GM12875 (cell line): ENCODE data around the gene FYN.

ENCODE experiments used
- H3K4me3 ChIP-seq: one replicate; pipeline ENCODE4 v1.5.1; 2011; ENCODE audit warnings: low read depth, low read length, control low read depth
- CTCF ChIP-seq: IDR thresholded peaks from 2 replicates; pipeline ENCODE4 v1.5.1; 2011; ENCODE audit warnings: low read depth, mild to moderate bottlenecking, control low read depth, inconsistent platforms, low read length, moderate library complexity, borderline replicate concordance; ENCODE audit not compliant: insufficient read depth

FYN gene

GRCh38 chr6:111701146-111701545, 172.1 kb downstream of the FYN start:
- TF ChIP-seq CTCF, result no peak

GRCh38 chr6:111700135-111700690, 173.0 kb downstream of the FYN start:
- no peak overlapping the region for H3K4me3 ChIP-seq
- no peak for TF ChIP-seq CTCF

More at GRCh38 chr6:111701146-111701545, 172.1 kb downstream of the FYN start:
- H3K4me3 ChIP-seq, result no peak overlapping the region

GRCh38 chr6:111699123-111699522, 174.1 kb downstream of the FYN start:
- H3K4me3 ChIP-seq, result no peak overlapping the region
- TF ChIP-seq CTCF, result no peak

- TF ChIP-seq CTCF, result no peak
- H3K4me3 ChIP-seq, result no peak overlapping the region
Observed at GRCh38 chr6:111696814-111697213, 176.4 kb downstream of the FYN start.

- no peak for TF ChIP-seq CTCF
- H3K4me3 ChIP-seq, result no peak overlapping the region
Observed at GRCh38 chr6:111692327-111693164, 180.7 kb downstream of the FYN start.

GRCh38 chr6:111691345-111692225, 181.7 kb downstream of the FYN start:
- no peak overlapping the region for H3K4me3 ChIP-seq
- no peak for TF ChIP-seq CTCF
